HG02938 (cell line): ENCODE measurements around the gene IDH2.
A peak's percentile ranks its signal among the peaks of the same experiment; 100 is the strongest.
"Not testable (repeated sequence)": the region's sequence is repeated elsewhere in the genome, so short reads cannot be mapped to it uniquely, and the experiment has no call there.

Experiments
- ATAC-seq: cut with Tn5 transposase; IDR thresholded peaks from one replicate; pipeline ENCODE4 v1.9.1; 2021; ENCODE audit warnings: mild to moderate bottlenecking, moderate library complexity; ENCODE audit not compliant: unreplicated experiment

Gene IDH2

GRCh38 chr15:90085565-90085964 lies 16.7 kb downstream of the IDH2 start:
- no peak for ATAC-seq

GRCh38 chr15:90084876-90085423 lies 17.3 kb downstream of the IDH2 start:
- ATAC-seq: no peak

- no peak for ATAC-seq
Observed at GRCh38 chr15:90083954-90084607, 18.2 kb downstream of the IDH2 start.

- ATAC-seq: no peak
Observed at GRCh38 chr15:90083419-90083818, 18.8 kb downstream of the IDH2 start.

GRCh38 chr15:90082140-90082715 lies 20.0 kb downstream of the IDH2 start:
- no peak for ATAC-seq

DNA sequence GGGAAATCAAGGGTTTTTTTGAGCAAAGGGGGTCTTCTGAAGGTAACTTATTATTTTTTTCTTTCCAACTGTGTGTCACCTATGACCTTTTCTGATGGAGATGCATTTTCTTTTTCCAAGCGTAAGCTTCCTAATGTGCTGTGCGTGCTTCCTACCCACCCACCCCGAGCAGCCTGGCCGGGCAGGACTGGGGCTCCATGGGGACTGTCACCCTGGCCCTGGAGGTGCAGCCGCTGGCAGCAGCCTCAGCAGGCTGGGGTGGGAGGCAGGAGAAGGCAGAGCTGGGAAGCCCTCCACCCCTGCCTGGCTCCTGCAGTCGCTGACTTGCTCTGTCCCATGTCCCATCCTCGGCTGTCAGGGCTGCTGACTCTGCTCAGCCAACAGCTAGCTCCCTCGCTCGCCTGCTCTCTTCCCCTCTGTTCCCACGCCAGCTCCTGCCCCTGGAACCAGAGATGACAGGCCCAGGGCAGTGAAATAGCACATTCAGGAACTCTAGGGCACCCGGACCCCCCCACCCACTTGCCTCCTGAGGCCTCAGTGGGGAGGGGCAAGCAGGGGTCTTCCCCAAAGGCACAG lies 21.4 kb downstream of the IDH2 start:
- no peak for ATAC-seq

DNA sequence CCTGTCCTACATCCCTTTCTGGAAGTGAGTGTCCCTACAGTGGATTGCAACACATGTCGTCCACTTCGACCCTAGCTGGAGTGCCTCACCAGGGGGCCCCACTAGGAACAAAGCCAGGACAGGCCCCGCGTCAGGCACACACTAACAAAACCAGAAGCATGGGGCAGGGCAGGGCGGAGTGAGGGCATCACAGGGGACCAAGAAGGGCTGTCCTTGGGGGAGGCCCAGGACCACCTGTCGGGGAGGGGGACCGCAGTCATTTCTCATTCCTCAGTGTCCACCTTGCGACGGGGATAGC lies 21.9 kb downstream of the IDH2 start:
- no peak for ATAC-seq

DNA sequence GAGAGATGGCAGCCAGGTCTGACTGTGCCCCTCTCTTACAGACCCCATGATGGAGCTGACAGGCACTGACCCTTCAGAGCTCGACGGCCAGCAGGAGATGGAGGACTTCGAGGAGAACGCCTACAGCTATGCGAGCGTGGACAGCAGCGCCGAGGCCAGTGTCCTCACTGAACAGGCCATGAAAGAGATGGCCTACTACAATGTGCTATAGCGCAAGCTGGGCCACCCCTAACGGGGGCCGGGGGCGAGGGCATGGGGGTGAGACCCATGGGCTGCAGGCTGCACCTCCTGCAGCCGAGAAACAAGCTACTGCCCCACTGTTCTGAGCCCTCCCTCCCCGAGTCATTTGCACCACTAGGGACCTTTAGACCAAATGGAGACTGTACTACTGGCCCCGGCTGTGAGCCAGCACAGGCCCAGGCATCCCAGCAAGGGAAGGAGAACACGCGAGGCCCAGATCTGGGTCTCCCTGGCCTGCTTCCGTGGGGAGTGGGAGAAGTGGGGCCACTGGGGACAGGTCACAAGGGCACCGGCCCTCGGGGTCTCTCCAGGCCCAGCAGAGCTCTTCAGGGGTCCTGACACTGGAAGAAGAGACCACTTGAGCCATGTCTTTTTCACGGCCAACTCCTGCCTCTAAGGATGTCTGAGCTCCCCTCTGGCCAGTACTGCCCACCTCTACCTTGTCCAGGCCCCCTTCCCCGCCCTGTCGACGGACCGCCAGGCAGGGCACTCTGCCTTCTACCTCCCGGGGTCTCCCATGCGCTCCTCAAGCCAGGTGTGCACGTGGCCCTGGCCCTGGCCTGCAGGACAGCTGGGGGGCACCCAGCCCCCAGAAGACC lies 22.4 kb downstream of the IDH2 start:
- ATAC-seq: no peak

DNA sequence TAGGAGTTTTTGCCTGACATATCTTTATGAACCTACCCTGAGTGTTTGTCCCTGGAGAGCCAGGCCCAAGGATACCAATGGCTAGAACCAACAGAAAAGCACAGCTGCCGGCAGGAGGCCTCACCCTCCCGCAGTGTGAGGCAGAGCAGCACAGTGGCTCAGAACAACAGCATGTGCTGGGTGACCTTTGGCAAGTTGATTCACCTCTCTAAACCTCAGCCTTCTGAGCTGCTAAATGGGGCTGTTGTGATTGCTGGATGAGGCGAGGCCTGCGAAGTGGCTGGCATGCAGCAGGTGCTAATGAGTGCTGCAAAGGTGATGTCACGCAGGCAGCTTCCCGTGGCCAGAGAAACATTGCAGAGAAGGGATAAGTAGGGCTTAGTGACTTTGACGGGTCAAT lies 23.3 kb downstream of the IDH2 start:
- ATAC-seq: no peak

- no peak for ATAC-seq
Observed at GRCh38 chr15:90076716-90077115, 25.6 kb downstream of the IDH2 start.

DNA sequence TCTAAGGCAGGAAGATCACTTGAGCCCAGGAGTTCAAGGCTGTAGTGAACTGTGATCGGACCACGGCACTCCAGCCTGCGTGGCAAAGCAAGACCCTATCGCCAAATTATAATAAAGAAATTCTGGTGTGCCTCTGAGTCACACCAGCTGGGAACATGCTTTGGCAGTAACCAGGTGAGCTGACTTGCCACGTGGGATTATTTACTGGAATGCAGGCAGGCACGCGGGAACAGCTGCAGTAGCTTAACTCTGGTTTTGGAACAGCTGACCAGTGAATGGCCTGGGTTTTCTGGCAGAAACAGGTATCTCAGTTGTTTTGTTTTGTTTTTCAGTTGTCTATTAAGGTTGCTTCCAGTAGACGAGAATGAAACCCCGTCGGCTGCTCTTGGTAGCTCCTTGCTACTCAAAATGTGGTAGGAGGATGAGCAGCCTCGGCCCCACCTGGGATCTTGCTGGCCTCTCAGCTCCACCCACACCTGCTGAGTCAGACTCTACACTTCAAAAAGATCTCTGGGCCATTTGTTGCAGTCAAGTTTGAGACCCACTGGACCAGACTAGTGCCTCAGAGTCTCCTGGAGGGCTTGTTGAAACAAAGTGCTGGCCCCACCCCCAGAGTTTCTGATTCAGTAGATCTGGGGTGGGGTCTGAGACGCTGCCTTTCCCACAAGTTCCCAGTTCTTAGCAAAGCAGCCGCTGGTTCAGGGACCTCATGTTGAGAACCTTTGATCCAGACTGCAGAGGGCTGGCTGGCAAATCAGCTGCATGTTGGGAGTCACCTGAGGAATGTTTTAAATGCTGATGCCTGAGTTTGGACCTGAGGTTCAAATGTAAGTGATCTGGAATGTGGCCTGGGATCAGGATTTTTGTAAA lies 26.6 kb downstream of the IDH2 start:
- ATAC-seq: no peak

- ATAC-seq: no peak
Observed at GRCh38 chr15:90074916-90075315, 27.4 kb downstream of the IDH2 start.

- no peak for ATAC-seq
Observed at GRCh38 chr15:90074023-90074422, 28.2 kb downstream of the IDH2 start.

GRCh38 chr15:90072978-90073640 lies 29.2 kb downstream of the IDH2 start:
- ATAC-seq: no peak

DNA sequence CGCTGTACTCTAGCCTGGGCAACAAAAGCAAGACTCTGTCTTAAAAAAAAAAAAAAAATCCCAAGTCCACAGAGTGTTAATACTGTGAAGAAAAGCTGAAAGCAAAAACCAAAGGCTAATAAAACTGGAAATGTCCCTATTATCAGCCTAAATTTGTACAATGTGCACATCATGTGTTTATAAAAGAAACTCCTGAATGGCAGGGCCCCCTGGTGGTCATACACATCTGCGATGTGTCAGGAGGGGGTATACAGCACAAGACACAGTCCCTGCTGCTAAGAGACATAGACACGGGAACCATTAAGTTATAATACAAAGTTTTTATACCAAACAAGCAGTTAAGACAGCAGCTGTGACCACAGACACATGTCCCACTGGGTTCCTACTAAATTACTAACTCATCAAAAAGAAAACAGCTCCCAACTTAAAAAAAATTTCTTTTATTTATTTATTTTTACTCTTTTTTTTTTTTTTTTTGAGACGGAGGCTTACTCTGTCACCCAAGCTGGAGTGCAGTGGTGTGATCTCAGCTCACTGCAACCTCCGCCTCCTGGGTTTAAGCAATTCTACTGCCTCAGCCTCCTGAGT lies 31.0 kb downstream of the IDH2 start:
- ATAC-seq: peak; percentile 54

GRCh38 chr15:90070623-90071022 lies 31.6 kb downstream of the IDH2 start:
- ATAC-seq: not testable (repeated sequence)

- no peak for ATAC-seq
Observed at GRCh38 chr15:90067953-90068606, 34.2 kb downstream of the IDH2 start.

GRCh38 chr15:90067181-90067952 lies 34.9 kb downstream of the IDH2 start:
- no peak for ATAC-seq

DNA sequence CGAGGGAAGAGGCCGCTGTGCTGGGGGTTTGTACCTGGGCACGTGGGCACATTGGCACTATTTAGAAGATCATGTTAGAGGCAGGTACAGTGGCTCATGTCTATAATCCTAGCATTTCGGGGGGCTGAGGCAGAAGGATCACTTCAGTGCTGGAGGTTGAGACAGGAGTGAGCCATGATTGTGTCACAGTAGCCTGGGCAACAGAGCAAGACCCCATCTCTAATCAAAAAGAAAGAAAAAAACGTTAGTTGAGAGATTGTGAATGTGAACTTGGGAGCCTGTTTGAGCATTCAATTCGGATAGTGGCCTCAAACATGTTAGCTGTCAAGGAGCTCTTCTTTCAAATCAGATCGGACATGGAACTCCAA lies 36.6 kb downstream of the IDH2 start:
- no peak for ATAC-seq
